Medulla oblongata (tissue), 1 donor: ENCODE measurements around the gene SNRPD3.
"Not testable (repeated sequence)": the region's sequence is repeated elsewhere in the genome, so short reads cannot be mapped to it uniquely, and the experiment has no call there.

ENCODE experiments used
- DNase-seq: peaks from one replicate; pipeline ENCODE4 v3.0.0-alpha.2; 2015; ENCODE audit errors: extremely low spot score

Gene SNRPD3

DNA sequence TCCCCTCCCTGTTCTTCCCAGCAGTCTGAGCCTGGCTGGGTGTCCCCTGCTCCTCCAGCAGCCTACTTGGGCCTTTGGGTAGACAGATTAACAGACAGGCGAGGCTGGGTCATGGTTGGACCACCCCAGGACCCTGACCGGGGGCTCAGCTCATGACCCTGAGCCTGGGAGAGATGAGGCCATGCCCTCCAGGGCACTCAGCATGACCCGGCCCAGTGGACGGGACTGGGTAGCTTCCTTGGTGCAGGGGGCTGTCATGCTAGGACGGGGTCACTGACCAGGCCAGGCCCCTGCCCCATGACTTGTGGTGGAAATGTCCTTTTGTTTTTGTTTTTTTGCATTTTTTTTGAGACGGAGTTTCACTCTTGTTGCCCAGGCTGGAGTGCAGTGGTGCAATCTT lies 52.5 kb downstream of the SNRPD3 start:
- not testable (repeated sequence) for DNase-seq

DNA sequence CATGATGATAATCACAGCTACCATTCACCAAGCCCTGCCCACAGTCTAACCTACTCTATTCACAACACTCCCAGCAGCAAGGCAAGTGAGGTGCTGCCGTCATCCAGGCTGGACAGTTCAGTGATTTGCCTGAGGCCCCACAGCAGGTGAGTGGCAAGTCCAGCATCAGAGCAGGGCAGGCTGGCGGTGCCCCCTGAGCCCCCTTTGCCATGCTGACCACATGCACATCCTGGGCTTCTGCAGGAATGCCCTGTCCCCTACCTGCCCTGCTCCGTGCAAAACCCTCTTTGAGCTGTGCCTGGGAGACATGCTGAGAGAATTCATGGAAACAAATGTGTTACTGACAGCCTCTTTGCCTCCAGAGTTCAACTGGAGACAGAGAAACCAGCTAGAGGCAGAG lies 54.1 kb downstream of the SNRPD3 start:
- not testable (repeated sequence) for DNase-seq

DNA sequence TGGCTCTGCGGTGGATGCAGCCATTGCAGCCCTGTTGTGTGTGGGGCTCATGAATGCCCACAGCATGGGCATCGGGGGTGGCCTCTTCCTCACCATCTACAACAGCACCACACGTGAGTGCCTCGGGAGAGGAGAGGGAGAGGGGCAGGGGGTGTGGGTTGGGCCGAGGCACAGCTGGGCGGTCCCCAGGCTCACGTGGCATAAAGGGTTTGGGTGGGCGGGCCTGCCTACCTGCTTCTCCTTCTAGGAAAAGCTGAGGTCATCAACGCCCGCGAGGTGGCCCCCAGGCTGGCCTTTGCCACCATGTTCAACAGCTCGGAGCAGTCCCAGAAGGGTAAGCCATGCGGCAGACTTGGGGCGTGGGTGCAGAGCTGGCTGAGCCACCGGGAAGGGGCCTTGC lies 59.0 kb downstream of the SNRPD3 start:
- DNase-seq = not testable (repeated sequence)

DNA sequence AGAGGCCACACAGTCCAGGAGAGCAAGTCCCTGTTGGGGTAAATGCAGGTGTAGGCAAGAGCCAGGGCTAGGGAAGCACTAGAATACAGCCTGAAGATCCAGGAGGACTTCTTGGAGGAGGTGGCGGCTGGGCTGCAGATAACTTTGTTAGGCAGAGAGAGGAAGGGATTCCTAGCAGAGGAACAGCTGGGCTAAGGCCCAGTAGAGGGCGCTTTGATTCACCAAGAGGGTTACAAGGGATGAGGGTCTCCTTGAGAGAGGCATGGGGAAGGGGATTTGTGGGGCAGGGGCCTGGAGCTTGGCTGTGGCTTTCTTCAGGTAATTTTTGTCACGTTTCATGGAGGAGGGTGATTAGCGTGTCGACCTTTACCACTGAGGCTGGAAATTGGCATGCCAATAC lies 65.4 kb downstream of the SNRPD3 start:
- DNase-seq = not testable (repeated sequence)

DNA sequence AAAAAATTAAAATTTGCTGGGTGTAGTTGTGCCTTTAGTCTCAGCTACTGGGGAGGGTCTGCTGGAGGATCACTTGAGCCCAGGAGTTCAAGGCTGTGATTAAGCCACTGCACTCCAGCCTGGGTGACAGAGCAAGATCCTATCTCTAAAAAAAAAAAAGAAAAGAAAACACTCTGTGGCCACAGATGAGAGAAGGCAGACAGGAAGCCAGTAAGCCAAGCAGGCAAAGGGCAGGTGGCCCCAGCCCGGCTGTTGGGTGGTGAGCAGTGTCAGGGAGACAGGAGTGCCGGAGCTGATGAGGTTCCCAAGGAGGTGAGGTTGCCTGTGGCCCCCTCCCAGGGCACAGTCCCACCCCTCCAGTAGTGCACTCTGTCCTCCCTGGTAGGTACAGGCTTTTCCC lies 66.8 kb downstream of the SNRPD3 start:
- DNase-seq = not testable (repeated sequence)
